ENCODE measurements around the gene ATP8B4.

- TF ChIP-seq CTCF (IDR thresholded peaks at IDR 0.05), result no peak
- TF ChIP-seq POLR2A (IDR thresholded peaks at IDR 0.05; ENCODE audit: low read depth), result no peak
- TF ChIP-seq POLR2AphosphoS5 (IDR thresholded peaks at IDR 0.05), result no peak
- TF ChIP-seq EP300 (IDR thresholded peaks at IDR 0.05), result no peak
Measured at GRCh38 chr15:50059203-50059772, 59.7 kb downstream of the ATP8B4 start.

All from esophagus muscularis mucosa (tissue), 4 donors.